NCI-H446 treated with DMSO at 0.1 percent for 48 hours (cell line): ENCODE measurements around the gene PRCD.

Experiments used
- DNase-seq: peaks from one replicate; lab custom pipeline; 2025; lab: John Stamatoyannopoulos, UW

PRCD gene

DNA sequence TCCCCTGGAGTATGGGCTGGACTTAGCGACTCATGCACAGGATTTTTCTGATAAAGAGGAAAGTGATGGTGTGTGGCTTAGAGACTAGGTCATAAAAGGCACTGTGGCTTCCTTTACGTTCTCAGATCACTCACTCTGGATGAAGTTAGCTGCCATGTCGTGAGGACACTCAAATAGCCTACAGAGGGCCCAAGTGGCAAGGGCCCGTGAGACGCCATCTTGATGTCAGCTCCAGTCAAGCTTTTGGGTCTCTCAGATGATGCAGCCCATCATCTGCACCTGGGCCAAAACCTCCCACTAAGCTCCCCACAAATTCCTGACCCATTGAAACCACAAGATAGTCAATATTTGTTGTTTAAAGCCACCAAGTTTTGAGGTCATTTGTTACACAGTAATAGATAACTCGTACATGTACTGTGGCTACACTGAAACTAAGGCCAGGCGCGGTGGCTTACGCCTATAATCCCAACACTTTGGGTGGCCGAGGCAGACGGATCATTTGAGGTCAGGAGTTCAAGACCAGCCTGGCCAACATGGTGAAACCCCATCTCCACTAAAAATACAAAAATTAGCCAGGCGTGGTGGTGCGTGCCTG lies 31.1 kb downstream of the PRCD start:
- no peak for DNase-seq

DNA sequence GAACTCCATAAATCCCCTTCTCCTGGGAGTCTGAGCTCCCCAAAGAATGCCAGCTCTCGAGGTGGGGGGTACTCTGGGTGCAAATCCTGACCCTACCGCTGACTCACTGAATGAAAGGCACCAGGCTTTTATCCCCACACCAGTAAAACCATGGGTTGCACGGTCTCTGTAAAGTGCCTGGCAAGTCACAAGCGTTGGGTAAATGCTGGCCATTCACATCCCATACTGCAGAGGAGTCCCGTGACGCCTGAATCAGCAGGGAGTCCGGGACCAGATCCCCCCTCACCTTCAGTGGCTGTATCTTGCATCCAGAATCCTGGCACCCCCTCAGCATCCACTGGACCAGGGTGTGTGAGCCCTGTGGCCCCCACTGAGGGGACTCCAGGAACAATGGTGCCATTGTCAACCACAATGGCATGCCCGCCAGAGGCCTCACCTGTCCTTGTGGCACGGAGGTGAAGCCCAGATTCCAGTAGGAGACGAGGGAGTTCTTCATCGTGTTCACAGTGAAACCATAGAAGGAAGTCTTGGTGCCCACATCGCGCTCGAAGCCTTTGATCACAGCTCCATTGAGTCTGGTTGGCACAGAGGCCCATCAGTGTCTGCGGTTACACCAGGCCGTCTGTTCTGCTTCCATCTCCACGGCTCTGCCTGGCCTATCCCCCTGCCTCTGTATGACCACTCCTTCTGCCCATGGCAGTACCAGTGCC lies 32.5 kb downstream of the PRCD start:
- DNase-seq, result no peak

DNA sequence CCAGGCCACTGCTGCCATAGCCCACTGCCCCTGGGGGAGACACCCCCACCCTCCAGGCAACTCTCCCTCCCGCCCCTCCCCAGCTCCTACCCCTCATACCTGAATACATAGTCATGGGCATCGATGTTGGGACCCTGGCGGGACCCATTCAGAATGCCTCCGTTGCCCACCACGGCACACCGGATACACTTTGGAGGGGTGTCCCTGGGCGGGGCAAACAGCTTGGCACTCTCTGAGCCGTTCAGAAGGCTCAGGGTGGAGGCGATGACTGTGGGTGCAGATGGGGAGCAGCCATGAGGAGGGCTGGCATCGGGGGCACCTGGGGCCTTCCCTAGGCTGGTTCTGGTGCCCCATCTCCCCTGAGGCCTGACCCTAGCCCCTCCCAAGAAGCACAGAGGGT lies 33.3 kb downstream of the PRCD start:
- DNase-seq, result no peak

DNA sequence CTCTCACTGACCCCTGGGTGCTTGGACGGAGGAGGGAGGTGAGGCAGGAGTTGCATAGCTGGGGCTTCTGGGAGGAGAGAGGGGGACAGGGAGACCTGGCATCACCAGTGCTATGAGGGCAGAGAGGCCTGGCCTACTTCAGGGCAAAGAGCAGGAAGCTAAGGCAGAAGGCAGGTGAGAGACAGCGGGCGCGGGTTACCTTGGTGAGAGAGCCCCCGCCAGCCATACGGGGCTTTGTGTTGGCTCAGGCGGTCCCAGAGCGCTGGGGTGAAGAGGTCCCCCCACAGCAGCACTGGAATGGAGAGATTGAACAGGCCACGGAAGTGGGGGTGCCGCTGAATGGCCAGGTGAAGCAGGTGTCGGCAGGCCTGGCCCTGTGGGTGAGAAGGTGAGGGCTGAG lies 34.3 kb downstream of the PRCD start:
- DNase-seq, result no peak

GRCh38 chr17:76575570-76575969 lies 35.7 kb downstream of the PRCD start:
- DNase-seq, result no peak

GRCh38 chr17:76576189-76576588 lies 36.3 kb downstream of the PRCD start:
- no peak for DNase-seq

- DNase-seq, result no peak
Measured at GRCh38 chr17:76577876-76578275, 38.0 kb downstream of the PRCD start.

- no peak for DNase-seq
Measured at GRCh38 chr17:76578376-76578775, 38.5 kb downstream of the PRCD start.

DNA sequence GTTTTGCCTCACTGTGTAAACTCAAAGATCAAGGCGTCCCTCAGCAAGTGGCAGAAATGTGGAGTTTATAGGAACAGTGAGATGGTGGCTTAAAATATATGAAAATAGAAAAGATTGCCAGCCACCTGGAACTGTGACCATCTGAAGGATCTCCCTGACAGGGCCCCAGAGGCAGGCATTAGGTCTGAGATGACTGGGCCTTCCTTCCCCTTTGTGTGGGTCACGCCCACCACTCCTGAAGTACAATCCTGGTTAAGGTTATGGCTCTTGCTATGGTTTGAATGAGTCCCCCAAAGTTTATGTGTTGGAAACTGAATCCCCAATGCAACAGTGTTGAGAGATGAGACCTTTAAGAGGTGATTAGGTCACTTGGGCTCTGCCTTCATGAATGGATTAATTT lies 39.4 kb downstream of the PRCD start:
- DNase-seq, result no peak

GRCh38 chr17:76581515-76581914 lies 41.7 kb downstream of the PRCD start:
- no peak for DNase-seq

- no peak for DNase-seq
Measured at GRCh38 chr17:76582660-76583059, 42.8 kb downstream of the PRCD start.

DNA sequence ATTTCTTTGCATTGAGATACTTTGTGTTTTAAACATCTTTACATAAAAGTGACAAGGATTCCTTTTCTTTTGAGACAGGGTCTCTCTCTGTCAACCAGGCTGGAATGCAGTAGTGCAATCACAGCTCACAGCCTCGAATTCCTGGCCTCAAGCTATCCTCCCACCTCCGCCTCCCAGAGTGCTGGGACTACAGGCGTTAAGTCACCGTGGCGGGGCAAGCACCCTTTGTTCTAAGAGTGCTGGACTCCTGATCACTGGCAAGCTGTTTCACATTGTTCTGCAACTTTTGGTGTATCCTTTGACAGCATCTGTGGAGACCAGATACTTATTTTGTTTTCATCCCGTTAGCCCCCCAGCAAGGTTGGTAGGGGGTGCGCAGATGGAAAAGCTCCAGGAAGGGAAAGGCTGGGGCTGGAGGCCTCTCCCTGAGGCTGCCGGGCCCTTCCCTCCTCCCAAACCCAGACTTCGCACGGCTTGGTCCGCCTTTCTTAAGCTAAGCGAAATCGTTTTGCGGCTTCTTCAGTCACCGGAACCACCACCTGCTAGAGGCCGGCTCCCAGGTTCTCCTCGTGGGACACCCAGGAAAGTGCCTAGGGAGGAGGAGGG lies 44.7 kb downstream of the PRCD start:
- DNase-seq, result no peak

DNA sequence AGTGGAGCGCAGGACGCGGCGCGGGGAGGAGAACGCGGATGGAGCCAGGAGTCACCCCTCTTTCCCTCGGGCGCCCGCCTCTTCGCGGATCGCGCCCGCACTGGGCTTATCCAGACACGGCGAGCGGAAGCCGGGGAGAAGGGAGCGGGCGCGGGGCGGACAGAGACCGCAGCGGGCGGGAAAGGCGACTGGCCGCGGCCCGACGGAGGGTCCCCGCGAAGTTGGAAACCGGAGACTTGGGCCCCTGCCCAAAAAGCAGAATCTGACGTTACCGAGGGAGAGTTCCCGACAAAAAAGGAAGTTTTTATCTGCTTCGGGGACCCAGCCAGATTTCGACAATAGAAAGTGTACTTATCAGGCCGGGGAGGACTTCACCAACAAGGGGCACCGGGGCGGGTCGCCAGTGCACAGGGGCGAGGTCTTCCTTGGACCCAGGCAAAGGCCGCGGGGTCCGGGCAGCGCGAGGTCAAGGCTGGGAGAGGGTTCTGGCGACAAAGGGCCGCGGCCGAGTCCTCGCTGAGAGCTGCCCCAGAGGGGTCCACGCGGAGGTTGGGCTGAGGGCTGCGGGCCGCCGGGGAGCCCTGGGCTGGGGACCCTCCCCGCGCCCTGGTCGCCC lies 45.3 kb downstream of the PRCD start:
- no peak for DNase-seq

- DNase-seq, result no peak
Measured at GRCh38 chr17:76585649-76586593, 46.1 kb downstream of the PRCD start, which contains the start of gene ST6GALNAC2. TSS of gene ST6GALNAC2 (minus strand) at chr17:76585860. CDS start at chr17:76585808, 52 bp downstream.

GRCh38 chr17:76586741-76587487 lies 47.1 kb downstream of the PRCD start:
- no peak for DNase-seq

DNA sequence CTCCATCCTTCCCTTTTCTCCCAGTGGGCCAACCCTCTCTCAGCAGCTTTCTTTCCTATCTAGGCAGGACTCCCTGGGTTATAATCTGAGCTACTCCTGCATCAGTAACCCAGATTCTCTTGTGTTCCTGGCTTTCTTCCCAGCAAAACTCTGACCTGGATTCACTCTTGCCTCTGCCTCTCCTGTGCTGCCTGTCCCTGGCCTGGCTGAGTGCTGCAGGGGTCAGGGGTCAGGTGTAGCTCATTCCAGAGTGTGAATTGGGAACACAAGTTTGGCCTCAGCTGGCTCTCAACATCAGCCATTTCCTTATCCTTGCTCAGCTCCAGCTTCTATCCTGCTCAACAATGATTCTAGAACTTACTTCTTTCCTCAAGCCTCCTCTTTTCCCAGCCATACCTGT lies 48.3 kb downstream of the PRCD start:
- DNase-seq, result no peak

GRCh38 chr17:76593384-76593826 lies 53.6 kb downstream of the PRCD start:
- no peak for DNase-seq

DNA sequence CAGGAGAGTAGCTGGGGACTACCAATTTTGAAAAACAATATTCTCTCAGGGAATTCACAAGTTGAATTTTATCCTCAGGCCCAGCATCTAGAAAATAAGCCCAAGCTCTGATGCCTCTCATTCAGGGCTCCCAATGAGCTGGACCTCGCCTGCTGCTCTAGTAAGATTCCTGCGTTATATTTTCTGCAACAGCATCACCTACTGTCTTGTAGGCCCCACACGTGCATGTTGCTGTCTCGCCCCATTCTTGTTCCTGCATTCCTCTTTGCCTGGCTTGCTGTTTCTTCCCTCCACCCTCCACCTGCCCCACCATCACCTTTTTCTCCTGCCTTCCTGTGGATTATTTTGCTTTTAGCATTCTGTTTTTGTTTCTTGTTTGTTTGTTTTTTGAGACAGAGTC lies 54.1 kb downstream of the PRCD start:
- DNase-seq, result no peak

DNA sequence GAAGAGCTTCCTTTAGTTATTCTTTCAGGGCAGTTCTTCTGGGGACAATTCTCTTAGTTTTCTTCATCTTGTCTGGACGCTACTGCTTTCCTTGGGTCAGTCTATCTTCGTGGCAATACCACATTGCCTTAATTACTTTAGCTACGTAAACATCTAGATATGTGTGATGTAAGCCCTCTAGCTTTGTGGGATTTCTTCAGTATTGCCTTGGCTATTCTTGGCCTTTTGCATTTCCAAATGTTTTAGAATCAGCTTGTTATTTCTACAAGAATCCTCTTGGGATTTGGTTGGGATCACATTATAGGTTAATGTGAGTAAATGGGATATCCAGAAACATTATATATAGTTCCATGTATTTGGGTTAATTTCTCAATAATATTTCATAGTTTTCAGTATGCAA lies 54.8 kb downstream of the PRCD start:
- no peak for DNase-seq
